Esophagus muscularis mucosa (tissue), 3 donors: ENCODE data around the gene SLC8A1.

Source experiments
- CTCF ChIP-seq, 3 experiments: fragments of 200-600 bp in 2 of 3; fragments of 450-650 bp in 1 of 3; sonication (generic) in 2 of 3; IDR thresholded peaks; one replicate each; pipeline ENCODE4 v1.5.1; 2017 to 2019; ENCODE audit warnings: antibody characterized with exemption in 3 of 3, mild to moderate bottlenecking in 2 of 3, moderate library complexity in 1 of 3
- POLR2A ChIP-seq: fragments of 450-650 bp; IDR thresholded peaks from one replicate; pipeline ENCODE4 v1.6.1; 2017; ENCODE audit warnings: antibody characterized with exemption, moderate library complexity, mild to moderate bottlenecking, low read depth
- POLR2AphosphoS5 ChIP-seq, 2 donors: sonication (generic); formaldehyde crosslinking; IDR thresholded peaks; one replicate each; pipeline ENCODE4 v1.6.1; 2017; ENCODE audit warnings: antibody characterized with exemption in 2 of 2

DNA sequence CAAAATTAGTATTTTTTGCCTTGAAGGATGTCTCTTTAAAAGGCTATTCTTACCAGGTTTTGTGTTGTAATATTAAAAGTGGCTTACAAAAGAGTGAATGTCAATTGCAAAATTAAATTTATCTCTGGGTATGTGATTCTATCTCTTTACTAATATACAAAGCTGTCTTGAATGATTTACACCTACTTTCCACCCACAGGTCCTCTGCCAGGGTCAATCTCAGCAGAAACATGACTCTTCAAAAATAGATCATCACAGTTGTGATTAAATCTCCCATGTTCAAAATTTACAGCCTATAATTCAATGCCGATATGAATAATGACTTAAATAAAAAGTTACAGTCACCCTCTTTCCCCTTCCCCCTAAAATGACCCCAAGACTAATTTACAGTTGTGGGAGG lies 78.8 kb downstream of the SLC8A1 start:
- TF ChIP-seq CTCF (IDR thresholded peaks at IDR 0.05) (no peak), POLR2A (no peak), POLR2AphosphoS5 (IDR thresholded peaks at IDR 0.05) (no peak)
